ENCODE measurements around the gene GBF1.

GBF1 gene

DNA sequence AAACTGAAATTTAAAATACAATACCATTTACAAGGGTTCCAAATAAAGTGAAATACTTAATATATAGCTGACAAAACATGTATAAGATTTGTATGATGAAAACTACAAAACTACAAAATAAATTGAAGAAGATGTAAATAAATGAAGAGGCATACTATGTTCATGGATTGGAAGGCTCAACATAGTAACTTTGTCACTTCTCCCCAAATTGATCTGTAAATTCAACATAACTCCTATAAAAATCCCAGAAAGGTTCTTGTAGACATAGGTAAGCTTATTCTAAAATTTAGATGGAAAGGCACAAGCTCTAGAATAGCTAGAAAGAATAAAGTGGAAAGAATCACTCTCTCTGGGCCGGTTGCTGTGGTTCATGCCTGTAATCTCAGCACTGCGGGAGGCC, 126.0 kb downstream of the GBF1 start:
- Histone ChIP-seq H3K27ac (ENCODE audit: low read length) (no peak overlapping the region), H3K9ac (ENCODE audit: low read length) (no peak overlapping the region), H3K4me1 (ENCODE audit: control insufficient read depth, low read depth, low read length) (no peaks in the 10 kb centered on the region), H3K27me3 (ENCODE audit: control insufficient read depth, insufficient read depth, low read length) (no peaks in the 10 kb centered on the region), H3K4me3 (ENCODE audit: low read length) (no peak overlapping the region), H3K36me3 (ENCODE audit: control insufficient read depth, low read depth, low read length) (peaks cover 52% of the 10 kb centered on the region), H3K9me3 (ENCODE audit: control insufficient read depth, low read depth, low read length) (no peaks in the 10 kb centered on the region)

DNA sequence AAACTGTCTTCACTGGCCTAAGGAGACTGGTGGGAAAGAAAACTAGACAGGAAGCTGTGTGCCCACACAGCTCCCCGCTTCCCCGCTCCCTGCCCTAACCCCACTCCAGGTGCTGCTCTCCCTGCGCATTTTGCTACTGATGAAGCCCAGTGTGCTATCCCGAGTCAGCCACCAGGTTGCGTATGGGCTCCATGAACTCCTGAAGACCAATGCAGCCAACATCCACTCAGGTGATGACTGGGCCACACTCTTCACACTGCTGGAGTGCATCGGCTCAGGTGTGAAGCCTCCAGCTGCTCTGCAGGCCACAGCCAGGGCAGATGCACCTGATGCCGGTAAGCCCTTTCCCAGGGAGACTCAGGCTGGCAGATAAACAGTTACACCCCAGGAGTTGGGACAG, 129.9 kb downstream of the GBF1 start:
- no peaks in the 10 kb centered on the region for H3K27me3 ChIP-seq (ENCODE audit: control insufficient read depth, insufficient read depth, low read length)
- H3K9me3 ChIP-seq (ENCODE audit: control insufficient read depth, low read depth, low read length): no peaks in the 10 kb centered on the region
- no peak overlapping the region for H3K9ac ChIP-seq (ENCODE audit: low read length)
- no peaks in the 10 kb centered on the region for H3K4me1 ChIP-seq (ENCODE audit: control insufficient read depth, low read depth, low read length)
- H3K4me3 ChIP-seq (ENCODE audit: low read length): no peak overlapping the region
- H3K36me3 ChIP-seq (ENCODE audit: control insufficient read depth, low read depth, low read length): peaks cover 34% of the 10 kb centered on the region
- H3K27ac ChIP-seq (ENCODE audit: low read length): no peak overlapping the region

DNA sequence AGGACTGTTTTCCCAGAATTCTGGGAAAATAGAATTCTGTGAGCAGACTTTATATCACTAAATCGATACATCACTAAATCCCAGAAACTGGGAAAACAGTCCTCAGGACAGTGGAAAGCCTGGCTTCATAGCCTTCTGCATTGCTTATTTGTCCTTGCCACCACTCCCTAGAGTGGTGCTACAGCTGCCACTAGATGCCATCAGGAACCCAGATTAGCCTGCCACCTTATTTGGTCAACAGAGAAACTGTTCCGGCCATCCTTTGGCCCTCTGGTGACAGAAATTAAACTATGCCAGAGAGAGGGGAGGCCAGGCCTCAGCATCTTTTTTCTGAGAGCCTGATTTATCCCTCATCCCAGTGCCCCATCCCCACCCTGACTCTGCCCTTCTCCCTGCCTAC, 130.5 kb downstream of the GBF1 start:
- Histone ChIP-seq H3K36me3 (ENCODE audit: control insufficient read depth, low read depth, low read length) (peaks cover 27% of the 10 kb centered on the region), H3K9ac (ENCODE audit: low read length) (no peak overlapping the region), H3K9me3 (ENCODE audit: control insufficient read depth, low read depth, low read length) (no peaks in the 10 kb centered on the region), H3K27ac (ENCODE audit: low read length) (no peak overlapping the region), H3K4me1 (ENCODE audit: control insufficient read depth, low read depth, low read length) (no peaks in the 10 kb centered on the region), H3K27me3 (ENCODE audit: control insufficient read depth, insufficient read depth, low read length) (no peaks in the 10 kb centered on the region), H3K4me3 (ENCODE audit: low read length) (no peak overlapping the region)

GRCh38 chr10:102376901-102377300, 131.6 kb downstream of the GBF1 start:
- Histone ChIP-seq H3K27me3 (ENCODE audit: control insufficient read depth, insufficient read depth, low read length) (no peaks in the 10 kb centered on the region), H3K9ac (ENCODE audit: low read length) (no peak overlapping the region), H3K27ac (ENCODE audit: low read length) (no peak overlapping the region), H3K4me1 (ENCODE audit: control insufficient read depth, low read depth, low read length) (no peaks in the 10 kb centered on the region), H3K9me3 (ENCODE audit: control insufficient read depth, low read depth, low read length) (no peaks in the 10 kb centered on the region), H3K4me3 (ENCODE audit: low read length) (no peak overlapping the region), H3K36me3 (ENCODE audit: control insufficient read depth, low read depth, low read length) (peaks cover 25% of the 10 kb centered on the region)

DNA sequence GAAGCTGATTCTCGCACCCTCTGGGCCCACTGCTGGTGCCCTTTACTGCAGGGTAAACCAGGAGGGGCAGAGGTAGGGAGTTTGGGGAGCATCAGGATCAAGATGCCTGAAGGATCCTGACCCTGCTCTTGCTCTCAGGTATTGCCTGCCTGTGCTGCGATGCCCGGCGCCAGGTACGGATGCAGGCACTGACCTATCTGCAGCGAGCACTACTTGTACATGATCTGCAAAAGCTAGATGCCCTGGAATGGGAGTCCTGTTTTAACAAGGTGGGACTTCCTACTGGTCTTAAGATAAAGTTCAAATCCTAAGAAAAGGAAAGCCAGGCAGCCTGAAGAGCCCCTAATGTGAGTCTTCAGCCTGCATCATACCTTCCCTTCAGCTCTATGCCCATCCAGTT, 134.1 kb downstream of the GBF1 start:
- Histone ChIP-seq H3K9me3 (ENCODE audit: control insufficient read depth, low read depth, low read length) (no peaks in the 10 kb centered on the region), H3K27me3 (ENCODE audit: control insufficient read depth, insufficient read depth, low read length) (no peaks in the 10 kb centered on the region), H3K4me3 (ENCODE audit: low read length) (no peak overlapping the region), H3K36me3 (ENCODE audit: control insufficient read depth, low read depth, low read length) (peaks cover 28% of the 10 kb centered on the region), H3K4me1 (ENCODE audit: control insufficient read depth, low read depth, low read length) (no peaks in the 10 kb centered on the region), H3K27ac (ENCODE audit: low read length) (no peak overlapping the region), H3K9ac (ENCODE audit: low read length) (no peak overlapping the region)

GRCh38 chr10:102381983-102382382, 136.7 kb downstream of the GBF1 start:
- no peak overlapping the region for H3K9ac ChIP-seq (ENCODE audit: low read length)
- H3K27me3 ChIP-seq (ENCODE audit: control insufficient read depth, insufficient read depth, low read length): no peaks in the 10 kb centered on the region
- no peak overlapping the region for H3K4me3 ChIP-seq (ENCODE audit: low read length)
- no peak overlapping the region for H3K27ac ChIP-seq (ENCODE audit: low read length)
- H3K36me3 ChIP-seq (ENCODE audit: control insufficient read depth, low read depth, low read length): peaks cover 13% of the 10 kb centered on the region
- H3K9me3 ChIP-seq (ENCODE audit: control insufficient read depth, low read depth, low read length): no peaks in the 10 kb centered on the region
- no peaks in the 10 kb centered on the region for H3K4me1 ChIP-seq (ENCODE audit: control insufficient read depth, low read depth, low read length)

DNA sequence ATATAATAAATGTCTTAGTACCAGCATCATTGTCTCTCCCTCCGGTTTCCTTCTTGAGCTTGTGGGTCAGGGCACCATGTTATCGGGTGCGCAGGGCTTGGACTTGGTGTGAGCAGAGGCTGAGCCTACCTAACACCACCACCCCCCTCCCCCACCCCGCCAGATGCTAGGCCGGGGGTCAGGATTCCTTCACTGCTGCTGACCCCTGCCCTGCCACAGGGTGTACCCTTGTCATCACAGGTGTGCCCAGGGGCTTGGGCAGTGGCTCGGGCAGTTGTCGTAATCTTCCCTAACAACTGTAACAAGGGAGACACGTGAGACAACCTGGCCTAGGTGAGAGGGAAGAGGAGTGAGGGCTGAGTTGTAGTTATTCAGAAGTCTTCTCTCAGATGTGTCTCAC, 137.5 kb downstream of the GBF1 start:
- no peaks in the 10 kb centered on the region for H3K27me3 ChIP-seq (ENCODE audit: control insufficient read depth, insufficient read depth, low read length)
- H3K9ac ChIP-seq (ENCODE audit: low read length): no peak overlapping the region
- H3K4me3 ChIP-seq (ENCODE audit: low read length): no peak overlapping the region
- H3K36me3 ChIP-seq (ENCODE audit: control insufficient read depth, low read depth, low read length): peaks cover 13% of the 10 kb centered on the region
- no peak overlapping the region for H3K27ac ChIP-seq (ENCODE audit: low read length)
- H3K4me1 ChIP-seq (ENCODE audit: control insufficient read depth, low read depth, low read length): no peaks in the 10 kb centered on the region
- no peaks in the 10 kb centered on the region for H3K9me3 ChIP-seq (ENCODE audit: control insufficient read depth, low read depth, low read length)

GRCh38 chr10:102384053-102384452, 138.7 kb downstream of the GBF1 start:
- no peak overlapping the region for H3K9ac ChIP-seq (ENCODE audit: low read length)
- no peak overlapping the region for H3K4me3 ChIP-seq (ENCODE audit: low read length)
- no peaks in the 10 kb centered on the region for H3K9me3 ChIP-seq (ENCODE audit: control insufficient read depth, low read depth, low read length)
- H3K36me3 ChIP-seq (ENCODE audit: control insufficient read depth, low read depth, low read length): peaks cover 13% of the 10 kb centered on the region
- no peaks in the 10 kb centered on the region for H3K4me1 ChIP-seq (ENCODE audit: control insufficient read depth, low read depth, low read length)
- no peak overlapping the region for H3K27ac ChIP-seq (ENCODE audit: low read length)
- H3K27me3 ChIP-seq (ENCODE audit: control insufficient read depth, insufficient read depth, low read length): no peaks in the 10 kb centered on the region

DNA sequence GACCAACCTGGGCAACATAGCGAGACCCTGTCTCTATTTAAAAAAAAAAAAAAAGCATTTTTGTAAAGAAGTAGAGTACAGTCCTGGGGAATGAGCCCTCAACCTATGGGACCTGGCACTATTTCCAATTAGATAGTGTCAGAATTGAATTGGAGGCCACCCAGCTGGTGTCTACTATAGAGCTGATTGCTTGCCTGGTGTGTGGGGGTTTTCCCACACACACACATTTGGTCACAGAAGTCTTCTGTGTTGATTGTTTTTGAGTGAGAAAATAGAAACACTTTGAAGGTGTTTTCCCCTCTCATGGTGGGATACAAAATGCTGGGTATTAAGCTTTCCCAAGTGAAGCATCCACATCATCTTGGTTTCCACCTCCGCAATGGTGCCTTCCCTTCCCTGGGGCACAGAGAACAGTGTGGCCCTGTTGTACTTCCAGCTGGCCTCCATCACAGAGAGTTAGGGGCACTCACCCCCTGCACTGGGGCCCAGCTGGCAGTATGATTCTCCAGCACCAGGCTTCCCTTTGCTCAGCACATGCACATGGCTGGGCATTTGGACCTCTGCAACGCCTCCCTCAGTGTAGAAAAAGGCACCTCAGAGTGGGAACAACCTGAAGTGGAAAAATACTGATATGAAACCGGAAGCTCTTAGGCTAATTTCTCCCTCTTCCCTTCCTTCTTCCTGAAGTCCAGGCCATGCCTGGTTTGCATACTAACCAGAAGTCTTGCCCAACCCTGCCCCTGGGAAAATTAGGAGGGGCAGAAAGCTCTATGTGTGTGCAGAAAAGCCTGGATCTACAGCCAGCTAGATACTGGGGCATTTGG, 139.5 kb downstream of the GBF1 start:
- Histone ChIP-seq H3K9me3 (ENCODE audit: control insufficient read depth, low read depth, low read length) (no peaks in the 10 kb centered on the region), H3K27ac (ENCODE audit: low read length) (no peak overlapping the region), H3K4me1 (ENCODE audit: control insufficient read depth, low read depth, low read length) (no peaks in the 10 kb centered on the region), H3K36me3 (ENCODE audit: control insufficient read depth, low read depth, low read length) (peaks cover 6% of the 10 kb centered on the region), H3K4me3 (ENCODE audit: low read length) (no peak overlapping the region), H3K9ac (ENCODE audit: low read length) (no peak overlapping the region), H3K27me3 (ENCODE audit: control insufficient read depth, insufficient read depth, low read length) (no peaks in the 10 kb centered on the region)

- Histone ChIP-seq H3K27me3 (ENCODE audit: control insufficient read depth, insufficient read depth, low read length) (peaks cover 30% of the 10 kb centered on the region), H3K9me3 (ENCODE audit: control insufficient read depth, low read depth, low read length) (no peaks in the 10 kb centered on the region), H3K4me3 (ENCODE audit: low read length) (no peak overlapping the region), H3K36me3 (ENCODE audit: control insufficient read depth, low read depth, low read length) (no peaks in the 10 kb centered on the region), H3K27ac (ENCODE audit: low read length) (no peak overlapping the region), H3K9ac (ENCODE audit: low read length) (no peak overlapping the region), H3K4me1 (ENCODE audit: control insufficient read depth, low read depth, low read length) (peaks cover 3% of the 10 kb centered on the region)
Observed at GRCh38 chr10:102389894-102390293, 144.6 kb downstream of the GBF1 start.

GRCh38 chr10:102392306-102392705, 147.0 kb downstream of the GBF1 start:
- Histone ChIP-seq H3K9me3 (ENCODE audit: control insufficient read depth, low read depth, low read length) (no peaks in the 10 kb centered on the region), H3K27me3 (ENCODE audit: control insufficient read depth, insufficient read depth, low read length) (peaks cover 35% of the 10 kb centered on the region), H3K36me3 (ENCODE audit: control insufficient read depth, low read depth, low read length) (no peaks in the 10 kb centered on the region), H3K4me3 (ENCODE audit: low read length) (no peak overlapping the region), H3K27ac (ENCODE audit: low read length) (no peak overlapping the region), H3K4me1 (ENCODE audit: control insufficient read depth, low read depth, low read length) (peaks cover 5% of the 10 kb centered on the region), H3K9ac (ENCODE audit: low read length) (no peak overlapping the region)

- peaks cover 7% of the 10 kb centered on the region for H3K36me3 ChIP-seq (ENCODE audit: control insufficient read depth, low read depth, low read length)
- H3K4me1 ChIP-seq (ENCODE audit: control insufficient read depth, low read depth, low read length): peaks cover 5% of the 10 kb centered on the region
- H3K4me3 ChIP-seq (ENCODE audit: low read length): peak overlapping the region; percentile 81
- H3K27ac ChIP-seq (ENCODE audit: low read length): no peak overlapping the region
- H3K9me3 ChIP-seq (ENCODE audit: control insufficient read depth, low read depth, low read length): no peaks in the 10 kb centered on the region
- H3K27me3 ChIP-seq (ENCODE audit: control insufficient read depth, insufficient read depth, low read length): peaks cover 35% of the 10 kb centered on the region
- H3K9ac ChIP-seq (ENCODE audit: low read length): peak overlapping the region; percentile 63
Observed at GRCh38 chr10:102393411-102394078, 148.2 kb downstream of the GBF1 start.

All from iPS-18a (cell line).